Body of pancreas (tissue), 4 donors: ENCODE data around the gene BCKDK.

Experiments used
- CTCF ChIP-seq, 7 experiments: fragments of 450-650 bp in 4 of 7; fragments of 200-600 bp in 3 of 7; sonication (generic) in 3 of 7; IDR thresholded peaks; one replicate each; pipeline ENCODE4 v1.5.1; 2016 to 2019; ENCODE audit warnings: antibody characterized with exemption in 7 of 7
- POLR2A ChIP-seq, 3 donors: fragments of 450-650 bp; IDR thresholded peaks; one replicate each; pipeline ENCODE4 v1.6.1; 2016; ENCODE audit warnings: antibody characterized with exemption in 3 of 3, mild to moderate bottlenecking in 2 of 3

GRCh38 chr16:31138621-31139578 lies 30.7 kb downstream of the BCKDK start:
- peak in 2 of 3 donors; percentile 68 to 73 for TF ChIP-seq POLR2A (IDR thresholded peaks at IDR 0.05)
- TF ChIP-seq CTCF (IDR thresholded peaks at IDR 0.05) = no peak
